Fibroblast of the aortic adventitia (primary cell): ENCODE measurements around the gene CLEC4G. TPM values are rescaled to one million over a fixed set of nuclear protein-coding genes. Genes with fewer than 3 reads are reported as not detected.

Experiments
- DNase-seq: peaks from one replicate; pipeline ENCODE4 v3.0.0-alpha.2; 2010; ENCODE audit warnings: low read depth
- H3K4me3 ChIP-seq: 2 replicates; pipeline ENCODE4 v1.5.1; 2011; ENCODE audit warnings: low read depth, mild to moderate bottlenecking, control low read depth, low read length, moderate library complexity
- CTCF ChIP-seq: IDR thresholded peaks from 2 replicates; pipeline ENCODE4 v1.5.1; 2011; ENCODE audit warnings: mild to moderate bottlenecking, low read length, control low read depth, inconsistent platforms; ENCODE audit not compliant: insufficient read depth
- total RNA-seq: library from RNA; depleted of rRNA; stranded (reverse); fragments of >200 nt; gene quantifications from 2 replicates; pipeline ENCODE4 v1.2.3, GENCODE V29; 2012; ENCODE audit warnings: low replicate concordance

The CLEC4G gene
- total RNA-seq, 1 donor, result not detected

- DNase-seq, result no peak
- no peak overlapping the region for H3K4me3 ChIP-seq
- no peak for TF ChIP-seq CTCF
Observed at GRCh38 chr19:7742991-7743390, 11.1 kb upstream of the CLEC4G start.

- no peak for TF ChIP-seq CTCF
- DNase-seq, result no peak
- H3K4me3 ChIP-seq, result no peak overlapping the region
Observed at GRCh38 chr19:7742575-7742974, 10.7 kb upstream of the CLEC4G start.

- TF ChIP-seq CTCF, result no peak
- H3K4me3 ChIP-seq, result no peak overlapping the region
- DNase-seq, result no peak
Observed at GRCh38 chr19:7740682-7741054, 8.8 kb upstream of the CLEC4G start.

- TF ChIP-seq CTCF, result no peak
- H3K4me3 ChIP-seq, result no peak overlapping the region
- DNase-seq, result no peak
Observed at GRCh38 chr19:7739801-7740681, 8.1 kb upstream of the CLEC4G start.

- no peak for DNase-seq
- no peak for TF ChIP-seq CTCF
- H3K4me3 ChIP-seq, result no peak overlapping the region
Observed at GRCh38 chr19:7739211-7739755, 7.4 kb upstream of the CLEC4G start.

- no peak for TF ChIP-seq CTCF
- DNase-seq, result no peak
- H3K4me3 ChIP-seq, result no peak overlapping the region
Observed at GRCh38 chr19:7738023-7738422, 6.1 kb upstream of the CLEC4G start.
